Measurements from ENCODE around the gene FNDC3B. TPM values are rescaled to one million over a fixed set of nuclear protein-coding genes. Genes with fewer than 3 reads are reported as not detected.

Gene FNDC3B
- total and polyA plus RNA-seq, 2 donors (not counting 3 experiments of a cell fraction or from before 2014, with no cell fraction given), result 91.6 to 295 TPM

- no peak overlapping the region for H3K4me3 ChIP-seq (replicated peaks in 1 of 3; ENCODE audit: insufficient read depth in 1 of 3, low read depth in 1 of 3, low read length in 3 of 3)
- ChIA-PET CTCF (interaction anchor here (0.9 to 1.8 kb wide), 4 partner anchors 14 to 55 kb away, joined by 3 to 5 read pairs (median 4); no protein-coding TSS in a partner anchor), POLR2A (no interaction called here)
- peaks cover 7 to 9% of the 10 kb centered on the region in 2 experiments for H3K36me3 ChIP-seq (ENCODE audit: control insufficient read depth in 2 of 2, extremely low read depth in 1 of 2, insufficient read depth in 2 of 2, low read length in 2 of 2)
- H4K20me1 ChIP-seq (replicated peaks; ENCODE audit: control insufficient read depth, extremely low read depth, insufficient read depth, low read length), result peaks cover 3% of the 10 kb centered on the region
- H3K4me2 ChIP-seq (ENCODE audit: insufficient read depth, low read length), result peak overlapping the region; percentile 41
- H3K79me2 ChIP-seq (ENCODE audit: control insufficient read depth, insufficient read depth, low read length), result peaks cover 87% of the 10 kb centered on the region
- FAIRE-seq (peak; percentile 21), DNase-seq (ENCODE audit: low read depth, low spot score) (no peak)
- TF ChIP-seq GATA2 (IDR thresholded peaks at IDR 0.05; ENCODE audit: insufficient read depth, insufficient read length, low read depth, low read length) (no peak), POLR2AphosphoS5 (IDR thresholded peaks at IDR 0.05; ENCODE audit: insufficient read depth, low read depth, low read length) (no peak), FOS (IDR thresholded peaks at IDR 0.05; ENCODE audit: borderline replicate concordance, insufficient read depth, low read length) (no peak), JUN (IDR thresholded peaks at IDR 0.05; ENCODE audit: borderline replicate concordance, insufficient read depth, insufficient read length, low read depth) (no peak), EZH2 (IDR thresholded peaks at IDR 0.05; ENCODE audit: borderline replicate concordance, low read depth, low read length, severe bottlenecking) (no peak), MAX (IDR thresholded peaks at IDR 0.05; ENCODE audit: insufficient read depth, insufficient read length) (no peak), MYC (IDR thresholded peaks at IDR 0.05; ENCODE audit: low read depth, low read length) (no peak), POLR2A (IDR thresholded peaks at IDR 0.05; ENCODE audit: low read depth, low read length) (no peak)
- TF ChIP-seq, protein P1, sequence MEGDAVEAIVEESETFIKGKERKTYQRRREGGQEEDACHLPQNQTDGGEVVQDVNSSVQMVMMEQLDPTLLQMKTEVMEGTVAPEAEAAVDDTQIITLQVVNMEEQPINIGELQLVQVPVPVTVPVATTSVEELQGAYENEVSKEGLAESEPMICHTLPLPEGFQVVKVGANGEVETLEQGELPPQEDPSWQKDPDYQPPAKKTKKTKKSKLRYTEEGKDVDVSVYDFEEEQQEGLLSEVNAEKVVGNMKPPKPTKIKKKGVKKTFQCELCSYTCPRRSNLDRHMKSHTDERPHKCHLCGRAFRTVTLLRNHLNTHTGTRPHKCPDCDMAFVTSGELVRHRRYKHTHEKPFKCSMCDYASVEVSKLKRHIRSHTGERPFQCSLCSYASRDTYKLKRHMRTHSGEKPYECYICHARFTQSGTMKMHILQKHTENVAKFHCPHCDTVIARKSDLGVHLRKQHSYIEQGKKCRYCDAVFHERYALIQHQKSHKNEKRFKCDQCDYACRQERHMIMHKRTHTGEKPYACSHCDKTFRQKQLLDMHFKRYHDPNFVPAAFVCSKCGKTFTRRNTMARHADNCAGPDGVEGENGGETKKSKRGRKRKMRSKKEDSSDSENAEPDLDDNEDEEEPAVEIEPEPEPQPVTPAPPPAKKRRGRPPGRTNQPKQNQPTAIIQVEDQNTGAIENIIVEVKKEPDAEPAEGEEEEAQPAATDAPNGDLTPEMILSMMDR (IDR thresholded peaks at IDR 0.05; ENCODE audit: extremely low read depth in 1 of 2, insufficient read depth in 1 of 2, low read depth in 1 of 2, low read length in 2 of 2), result no peak
- peak overlapping the region; percentile 62 for H3K27ac ChIP-seq (ENCODE audit: insufficient read depth, low read depth, low read length)
- no TSS peak for BruUV-seq (replicated peaks)
- no peaks in the 10 kb centered on the region for H3K27me3 ChIP-seq (ENCODE audit: control insufficient read depth in 2 of 2, insufficient read depth in 2 of 2, low read length in 2 of 2)
- dilution Hi-C loops (cut with MboI; ENCODE audit: extremely low pct_ligation_motif_present, low sequenced_read_pairs) (no loop called here), intact Hi-C loops (cut with micrococcal nuclease) (loop anchor here (1.0 kb wide), 2 partner anchors 19 to 42 kb away; no protein-coding TSS in a partner anchor)
- peak overlapping the region; percentile 2 for H3K9ac ChIP-seq (replicated peaks; ENCODE audit: extremely low read depth, insufficient read depth, low read length)
- H2AFZ ChIP-seq (ENCODE audit: low read depth, low read length), result no peak overlapping the region
- peaks cover 38% of the 10 kb centered on the region for H3K4me1 ChIP-seq (ENCODE audit: control insufficient read depth, extremely low read depth, insufficient read depth, low read length)
- no peaks in the 10 kb centered on the region for H3K9me3 ChIP-seq (replicated peaks; ENCODE audit: control insufficient read depth, insufficient read depth, low read length)
- H3K9me1 ChIP-seq (replicated peaks; ENCODE audit: control insufficient read depth, extremely low read depth, insufficient read depth, low read length), result no peaks in the 10 kb centered on the region
Observed at GRCh38 chr3:172182797-172183196, 143.4 kb downstream of the FNDC3B start.
